Activated gamma-delta T cell treated with Interleukin-2 at 50 U/mL for 16 hours (primary cell): ENCODE measurements around the gene KCNMB3.
A peak's percentile ranks its signal among the peaks of the same experiment; 100 is the strongest.
"Not testable (repeated sequence)": the region's sequence is repeated elsewhere in the genome, so short reads cannot be mapped to it uniquely, and the experiment has no call there.

Experiments
- DNase-seq: peaks from one replicate; pipeline ENCODE4 v3.0.0-alpha.2; 2020

Gene KCNMB3

DNA sequence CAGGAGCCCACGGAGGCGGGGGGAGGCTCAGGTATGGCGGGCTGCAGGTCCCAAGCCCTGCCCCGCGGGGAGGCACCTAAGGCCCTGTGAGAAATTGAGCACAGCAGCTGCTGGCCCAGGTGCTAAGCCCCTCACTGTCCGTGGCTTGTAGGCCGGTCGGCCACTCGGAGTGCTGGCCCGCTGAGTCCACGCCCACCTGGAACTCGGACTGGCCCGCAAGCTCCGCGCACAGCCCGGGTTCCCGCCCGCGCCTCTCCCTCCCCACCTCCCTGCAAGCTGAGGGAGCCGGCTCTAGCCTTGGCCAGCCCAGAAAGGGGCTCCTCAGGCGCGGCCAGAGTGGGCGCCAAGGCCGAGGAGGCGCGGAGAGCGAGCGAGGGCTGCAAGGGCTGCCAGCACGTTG lies 12.2 kb upstream of the KCNMB3 start:
- DNase-seq, result no peak

DNA sequence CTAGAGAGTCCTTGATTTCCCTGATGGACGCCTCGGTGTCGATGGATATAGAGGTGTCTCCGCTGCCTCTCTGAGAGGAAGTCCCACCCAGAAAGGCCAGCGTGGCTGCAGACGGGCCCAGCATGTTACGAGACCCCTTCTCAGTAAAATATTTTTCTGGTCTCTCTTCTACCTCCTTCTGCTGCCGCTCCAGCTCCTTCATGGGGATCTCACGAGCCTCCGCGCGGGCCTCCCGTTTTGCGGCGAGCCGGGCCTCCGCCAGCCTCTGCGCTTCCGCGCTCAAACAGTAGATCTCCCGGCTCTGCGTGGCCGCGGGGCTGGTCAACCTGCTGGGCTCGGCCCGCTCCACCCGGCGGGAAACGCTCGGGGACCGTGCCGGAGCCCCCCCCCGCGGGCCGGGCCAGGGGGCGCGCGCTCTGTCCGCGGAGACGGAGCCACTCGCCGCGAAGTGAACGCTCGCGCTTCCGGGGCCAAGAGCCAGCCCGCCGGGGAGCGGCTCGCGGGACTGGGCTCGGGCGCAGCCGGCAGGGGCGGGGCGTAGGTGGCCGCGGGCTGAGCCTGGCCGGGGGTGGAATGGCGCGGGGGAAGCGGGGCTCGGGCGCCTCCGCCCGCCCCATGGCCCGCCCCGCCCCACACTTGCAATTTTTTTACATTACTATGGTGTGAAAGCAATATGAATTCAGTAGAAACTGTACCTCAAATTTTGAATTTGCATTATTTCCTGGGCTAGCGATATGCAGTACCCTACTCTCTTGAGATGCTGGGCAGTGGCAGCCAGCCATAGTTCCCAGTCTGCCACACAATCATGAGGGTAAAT lies 10.2 kb upstream of the KCNMB3 start:
- DNase-seq, result peak; percentile 66

DNA sequence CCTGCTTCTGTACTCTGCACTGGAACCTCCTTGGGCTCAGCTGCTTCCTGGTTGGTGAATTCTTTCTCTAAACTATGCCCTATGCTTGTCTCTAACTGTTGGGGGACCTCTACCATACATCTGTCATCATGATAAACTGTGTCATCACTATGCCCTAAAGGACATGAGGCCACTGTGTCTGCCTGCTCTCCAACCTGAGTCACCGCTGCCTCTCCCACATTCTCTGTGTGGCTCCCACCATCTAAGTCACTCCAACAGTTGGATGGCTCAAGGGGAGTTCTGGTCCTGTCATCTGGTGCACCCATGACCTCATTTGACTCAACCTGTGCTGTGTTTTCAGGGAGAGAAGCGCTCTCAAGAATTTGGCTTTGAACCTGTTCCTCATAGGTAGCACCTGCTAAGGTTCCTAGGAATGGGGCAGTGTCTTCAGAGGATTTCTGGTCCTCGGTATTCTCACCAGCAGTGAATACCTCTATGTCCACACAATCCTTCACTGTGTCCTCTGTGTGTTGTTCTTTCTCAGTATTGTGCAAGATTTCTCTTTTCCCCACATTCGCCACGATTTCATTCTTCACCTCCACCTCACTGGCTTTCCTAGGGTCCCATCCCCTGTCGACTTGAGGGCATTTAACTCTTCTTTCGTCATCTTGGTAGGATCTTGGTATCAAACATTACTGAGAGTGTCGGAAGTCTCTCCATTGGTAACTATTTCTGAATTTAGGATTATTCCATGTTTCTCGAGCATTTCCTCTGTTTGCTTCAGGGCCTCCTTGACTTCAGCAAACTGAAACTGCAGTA lies 9.2 kb upstream of the KCNMB3 start:
- DNase-seq, result not testable (repeated sequence)

GRCh38 chr3:179258820-179259219 lies 7.9 kb upstream of the KCNMB3 start:
- no peak for DNase-seq

DNA sequence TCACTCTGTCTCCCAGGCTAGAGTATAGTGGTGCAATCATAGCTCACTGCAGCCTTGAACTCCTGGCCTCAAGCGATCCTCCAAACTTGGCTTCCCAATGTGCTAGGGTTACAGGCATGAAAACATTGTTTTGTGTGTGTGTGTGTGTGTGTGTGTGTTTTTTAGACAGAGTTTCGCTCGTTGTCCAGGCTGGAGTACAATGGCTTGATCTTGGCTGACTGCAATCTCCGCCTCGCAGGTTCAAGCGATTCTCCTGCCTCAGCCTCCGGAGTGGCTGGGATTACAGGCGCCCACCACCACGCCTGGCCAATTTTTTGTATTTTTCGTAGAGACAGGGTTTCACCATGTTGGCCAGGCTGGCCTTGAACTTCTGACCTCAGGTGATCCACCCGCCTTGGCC lies 6.8 kb upstream of the KCNMB3 start:
- DNase-seq, result not testable (repeated sequence)

DNA sequence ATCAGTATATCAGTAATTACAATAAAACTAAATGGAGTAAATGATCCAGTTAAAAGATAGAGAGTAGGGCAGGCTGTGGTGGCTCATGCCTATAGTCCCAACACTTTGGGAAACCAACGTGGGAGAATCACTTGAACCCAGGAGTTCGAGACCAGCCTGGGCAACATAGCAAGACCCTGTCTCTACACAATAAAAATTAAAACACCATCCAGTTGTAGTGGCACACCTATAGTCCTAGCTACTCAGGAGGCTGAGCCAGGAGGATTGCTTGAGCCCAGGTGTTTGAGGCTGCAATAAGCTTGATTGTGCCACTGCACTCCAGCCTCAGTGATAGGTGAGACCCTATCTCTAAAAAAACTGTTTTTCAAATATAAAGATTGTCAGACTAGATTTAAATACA lies 5.9 kb upstream of the KCNMB3 start:
- no peak for DNase-seq

GRCh38 chr3:179247289-179248015 lies 3.5 kb downstream of the KCNMB3 start:
- DNase-seq, result no peak

DNA sequence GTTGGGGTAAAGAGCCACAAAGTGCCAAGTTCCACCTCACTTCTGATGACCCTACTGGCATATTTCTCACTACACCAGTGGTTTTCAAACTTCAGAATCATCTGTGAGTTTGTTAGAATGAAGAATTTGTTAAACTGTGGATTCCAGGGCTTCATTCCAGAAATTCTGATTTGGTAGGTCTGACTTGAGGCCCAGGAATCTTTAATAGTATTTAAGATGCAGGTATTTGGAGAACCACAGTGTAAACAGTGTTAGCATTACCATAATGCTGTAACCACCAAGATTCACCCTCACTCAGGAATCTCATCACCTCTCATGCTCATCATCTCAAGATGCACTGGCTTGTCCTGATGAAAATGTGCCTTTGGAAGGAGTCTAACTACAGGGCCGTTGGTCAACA lies 6.0 kb downstream of the KCNMB3 start:
- no peak for DNase-seq

GRCh38 chr3:179242859-179243258 lies 8.1 kb downstream of the KCNMB3 start:
- not testable (repeated sequence) for DNase-seq

GRCh38 chr3:179240299-179240698 lies 10.6 kb downstream of the KCNMB3 start:
- not testable (repeated sequence) for DNase-seq

GRCh38 chr3:179236669-179237301 lies 14.1 kb downstream of the KCNMB3 start:
- no peak for DNase-seq

GRCh38 chr3:179234199-179234598 lies 16.7 kb downstream of the KCNMB3 start:
- no peak for DNase-seq

GRCh38 chr3:179233043-179233442 lies 17.9 kb downstream of the KCNMB3 start:
- no peak for DNase-seq

DNA sequence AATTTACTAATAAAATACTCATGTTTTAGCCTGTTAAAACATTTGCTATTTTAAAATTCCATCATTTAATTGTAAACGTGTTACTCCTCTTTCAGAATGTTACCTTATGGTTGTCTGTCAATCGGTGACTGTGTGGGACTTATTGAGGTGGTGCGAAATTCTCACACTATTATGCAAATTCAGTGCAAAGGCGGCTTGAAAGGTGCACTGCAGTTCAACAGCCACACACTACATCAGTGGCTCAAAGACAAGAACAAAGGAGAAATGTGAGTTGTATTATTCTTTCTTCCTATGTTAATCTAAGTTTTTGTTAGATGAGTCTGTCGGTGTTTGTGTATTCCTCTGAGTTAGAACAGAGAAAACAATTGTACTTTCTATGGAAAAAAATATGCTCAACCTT lies 21.7 kb downstream of the KCNMB3 start:
- no peak for DNase-seq

DNA sequence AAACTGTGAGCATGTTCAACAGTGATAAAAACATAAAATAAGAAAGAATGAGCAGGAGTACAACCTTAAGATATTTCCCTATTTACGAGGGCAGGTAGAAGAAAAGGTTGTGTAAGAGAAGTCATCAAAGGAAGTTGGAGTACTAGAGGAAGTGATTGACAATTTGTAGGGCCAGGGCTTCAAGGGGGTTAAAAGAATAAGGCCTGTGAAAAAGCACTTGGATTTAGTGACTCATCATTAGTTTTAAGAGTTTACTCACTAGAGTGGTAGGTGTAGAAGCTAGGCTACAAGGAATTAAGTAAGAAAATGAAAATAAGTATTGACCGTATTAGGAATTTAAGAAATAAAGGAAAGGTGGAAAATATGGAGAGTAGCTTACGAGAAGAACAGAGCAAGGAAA lies 23.6 kb downstream of the KCNMB3 start:
- no peak for DNase-seq

GRCh38 chr3:179224584-179224983 lies 26.3 kb downstream of the KCNMB3 start:
- no peak for DNase-seq

DNA sequence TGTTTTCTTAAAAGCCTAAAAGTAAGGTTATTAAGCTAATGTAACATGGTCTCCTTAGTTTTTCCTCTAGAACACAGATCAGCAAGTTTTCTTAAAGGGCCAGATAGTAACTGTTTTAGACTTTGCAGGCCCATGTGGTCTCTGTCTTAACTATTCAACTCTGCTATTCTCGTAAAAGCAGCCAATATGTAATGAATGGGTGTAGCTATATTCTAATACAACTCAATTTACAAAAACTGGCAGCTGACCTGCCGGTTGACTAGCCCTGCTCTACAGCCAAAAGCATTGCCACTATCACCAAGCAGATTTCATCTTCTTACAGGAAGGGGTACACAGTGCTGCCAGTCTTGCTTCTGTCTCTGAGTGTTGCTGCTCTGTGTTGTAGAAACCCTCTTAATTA lies 27.4 kb downstream of the KCNMB3 start:
- no peak for DNase-seq

GRCh38 chr3:179218213-179218612 lies 32.7 kb downstream of the KCNMB3 start:
- DNase-seq, result not testable (repeated sequence)

DNA sequence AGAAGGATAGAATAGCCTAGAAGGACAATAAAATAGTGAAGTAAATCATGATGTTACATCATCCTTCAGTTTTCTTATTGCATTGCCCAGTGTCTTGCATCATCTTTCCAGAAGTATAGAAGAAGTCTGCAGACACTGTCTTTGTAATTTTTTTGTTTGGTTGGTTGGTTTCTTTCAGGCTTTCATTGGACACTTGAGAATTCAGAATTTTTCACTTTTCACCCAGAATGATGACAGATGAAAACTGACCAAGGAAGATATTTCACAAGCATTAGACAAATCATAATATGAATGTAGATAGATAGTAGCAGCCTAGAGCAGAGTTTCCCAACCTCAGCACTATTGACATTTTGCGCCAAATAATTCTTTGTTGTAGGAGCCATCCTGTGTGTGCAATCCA lies 35.4 kb downstream of the KCNMB3 start:
- DNase-seq, result not testable (repeated sequence)

DNA sequence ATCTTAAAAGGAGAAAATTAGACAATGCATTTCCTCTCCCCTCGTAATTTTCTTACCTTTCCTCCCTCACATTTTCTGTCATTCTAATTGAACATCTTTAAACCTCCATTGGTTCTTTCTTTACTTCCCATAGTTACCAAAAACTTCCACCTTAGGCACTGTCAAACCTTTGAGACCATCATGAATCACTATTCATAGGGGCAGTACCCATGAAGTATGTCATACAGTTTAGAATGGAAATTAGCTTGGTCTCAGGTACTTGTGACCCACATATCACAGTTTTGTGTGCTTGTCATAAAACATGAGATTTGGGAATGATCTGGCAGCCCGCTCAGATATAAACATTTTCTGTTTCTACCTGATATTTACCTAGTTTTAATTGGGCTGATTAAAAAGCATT lies 50.1 kb downstream of the KCNMB3 start:
- DNase-seq, result no peak

DNA sequence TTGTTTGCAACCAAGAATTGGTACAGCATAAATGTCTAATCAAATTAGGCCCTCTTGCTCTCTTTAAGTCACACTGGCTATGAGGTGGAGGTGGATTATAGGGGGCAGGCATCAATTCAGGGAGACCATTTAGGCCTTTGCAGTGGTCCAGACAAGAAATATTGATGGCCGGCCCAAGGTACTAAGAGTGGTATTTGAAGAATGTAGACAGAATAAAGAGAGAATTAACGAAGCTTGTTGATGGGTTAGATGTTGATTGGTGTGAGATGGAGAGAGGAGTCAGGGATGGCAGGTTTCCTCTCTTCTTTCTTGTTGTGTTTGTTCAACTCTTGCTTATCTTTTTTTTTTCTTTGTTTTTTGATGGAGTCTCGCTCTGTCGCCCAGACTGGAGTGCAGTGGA lies 54.2 kb downstream of the KCNMB3 start:
- no peak for DNase-seq

DNA sequence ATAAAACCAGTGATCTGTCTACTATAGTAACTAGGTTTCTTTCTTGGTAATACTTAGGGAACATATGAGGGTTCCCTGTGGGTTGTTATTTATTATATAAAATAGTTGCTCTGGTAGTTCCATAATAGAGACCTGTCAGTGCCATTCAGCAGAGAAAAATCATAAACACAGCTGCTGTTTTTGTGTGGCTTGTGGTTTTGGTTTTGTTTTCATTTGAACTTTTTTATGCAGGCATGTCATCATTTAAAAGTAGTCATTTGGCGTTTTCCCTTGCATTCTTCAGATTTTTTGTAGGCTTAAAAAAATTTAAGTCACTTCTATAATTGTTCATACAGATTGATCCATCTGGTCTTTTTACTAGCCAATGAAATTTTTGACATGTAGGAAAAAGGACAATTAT lies 54.8 kb downstream of the KCNMB3 start:
- DNase-seq, result peak; percentile 21

DNA sequence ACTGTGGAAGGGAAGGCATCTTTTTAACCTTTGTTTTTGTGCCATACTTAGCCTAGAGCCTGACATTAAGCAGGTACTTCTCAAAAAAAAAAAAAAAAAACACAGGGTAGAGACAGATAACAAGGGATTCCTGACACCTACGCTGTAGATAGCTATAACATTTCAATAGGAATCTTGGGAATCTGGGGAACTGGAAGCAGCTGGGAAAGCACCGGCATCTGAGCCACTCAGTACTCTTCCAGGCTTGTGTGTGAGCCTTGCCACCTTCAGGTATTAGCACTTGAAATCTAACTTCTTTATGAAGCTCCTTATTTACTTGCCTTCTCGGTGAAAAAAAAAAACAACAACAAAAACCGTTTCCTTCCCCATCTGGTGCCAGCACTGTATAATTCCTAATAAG lies 56.0 kb downstream of the KCNMB3 start:
- DNase-seq, result no peak
